Fibroblast of the conjunctiva (primary cell): ENCODE results near the gene CSGALNACT2.
"Not testable (repeated sequence)": the region's sequence is repeated elsewhere in the genome, so short reads cannot be mapped to it uniquely, and the experiment has no call there.

Source experiments
- DNase-seq: peaks from one replicate; pipeline ENCODE4 v3.0.0-alpha.2; 2010; ENCODE audit warnings: low read depth

The CSGALNACT2 gene

DNA sequence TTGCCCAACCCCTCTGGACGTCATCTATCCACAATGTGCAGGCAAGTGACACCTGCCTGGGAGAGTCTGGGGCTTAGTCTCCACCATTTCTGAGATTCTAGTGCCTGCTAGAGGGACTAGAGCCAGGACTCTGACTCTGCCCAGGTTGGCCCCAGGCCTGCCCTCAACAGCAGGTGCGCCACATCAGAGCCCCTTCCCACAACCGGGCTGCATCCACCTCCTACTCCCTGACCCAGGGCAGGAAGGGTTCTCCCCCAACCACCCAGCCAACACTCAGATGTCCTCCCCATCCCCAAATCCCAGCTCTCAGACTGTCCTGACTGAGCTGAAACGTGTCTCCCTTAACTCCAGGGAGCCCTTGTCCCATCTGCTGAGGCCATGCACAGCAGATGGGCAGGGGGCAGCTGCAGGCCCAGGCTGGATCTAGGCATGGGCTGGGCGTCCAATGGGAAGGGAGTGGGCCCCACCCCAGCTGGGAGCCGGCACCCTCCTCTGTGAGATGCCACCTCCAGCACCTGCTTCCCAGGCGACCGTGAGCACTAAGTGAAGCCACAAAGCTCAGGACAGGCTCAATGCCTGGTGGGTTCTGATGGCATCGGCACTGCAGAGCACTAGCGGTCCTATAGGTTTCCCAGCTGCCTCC lies 79.4 kb downstream of the CSGALNACT2 start:
- no peak for DNase-seq

DNA sequence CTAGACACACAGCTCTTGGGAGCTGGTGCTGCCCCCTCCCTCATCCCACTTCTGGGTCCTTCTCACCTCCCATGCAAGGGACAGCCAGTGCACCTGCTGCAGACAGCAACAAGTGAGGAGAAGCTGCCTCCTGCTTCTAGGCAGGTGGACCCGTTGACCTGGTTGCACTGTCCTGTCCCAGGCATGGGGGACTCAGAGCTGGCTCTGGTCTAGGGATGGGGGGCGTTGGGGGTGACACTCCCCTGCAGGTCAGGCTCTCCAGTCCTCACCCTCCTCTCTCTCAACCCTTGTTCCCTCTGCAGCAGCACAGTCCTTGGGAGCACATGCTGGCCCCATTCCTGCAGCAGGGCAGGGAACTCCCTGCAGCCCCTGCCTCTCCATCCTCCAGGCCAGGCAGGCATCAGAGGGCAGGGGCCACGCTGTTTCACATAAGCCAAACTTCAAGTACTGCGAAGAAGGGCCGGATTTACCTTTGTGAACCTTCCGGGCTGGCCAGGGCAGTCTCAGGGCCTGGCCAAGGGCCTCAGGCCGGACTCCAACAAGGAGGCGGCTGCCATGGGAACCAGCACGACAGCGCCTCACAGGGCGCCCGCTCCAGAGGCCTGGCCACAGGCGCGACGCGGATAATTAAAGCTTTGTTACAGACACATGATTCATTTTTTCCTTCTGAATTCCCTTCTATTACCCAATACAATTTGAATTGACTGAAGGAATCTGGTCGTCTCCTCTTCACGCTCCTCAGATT lies 80.1 kb downstream of the CSGALNACT2 start:
- no peak for DNase-seq

DNA sequence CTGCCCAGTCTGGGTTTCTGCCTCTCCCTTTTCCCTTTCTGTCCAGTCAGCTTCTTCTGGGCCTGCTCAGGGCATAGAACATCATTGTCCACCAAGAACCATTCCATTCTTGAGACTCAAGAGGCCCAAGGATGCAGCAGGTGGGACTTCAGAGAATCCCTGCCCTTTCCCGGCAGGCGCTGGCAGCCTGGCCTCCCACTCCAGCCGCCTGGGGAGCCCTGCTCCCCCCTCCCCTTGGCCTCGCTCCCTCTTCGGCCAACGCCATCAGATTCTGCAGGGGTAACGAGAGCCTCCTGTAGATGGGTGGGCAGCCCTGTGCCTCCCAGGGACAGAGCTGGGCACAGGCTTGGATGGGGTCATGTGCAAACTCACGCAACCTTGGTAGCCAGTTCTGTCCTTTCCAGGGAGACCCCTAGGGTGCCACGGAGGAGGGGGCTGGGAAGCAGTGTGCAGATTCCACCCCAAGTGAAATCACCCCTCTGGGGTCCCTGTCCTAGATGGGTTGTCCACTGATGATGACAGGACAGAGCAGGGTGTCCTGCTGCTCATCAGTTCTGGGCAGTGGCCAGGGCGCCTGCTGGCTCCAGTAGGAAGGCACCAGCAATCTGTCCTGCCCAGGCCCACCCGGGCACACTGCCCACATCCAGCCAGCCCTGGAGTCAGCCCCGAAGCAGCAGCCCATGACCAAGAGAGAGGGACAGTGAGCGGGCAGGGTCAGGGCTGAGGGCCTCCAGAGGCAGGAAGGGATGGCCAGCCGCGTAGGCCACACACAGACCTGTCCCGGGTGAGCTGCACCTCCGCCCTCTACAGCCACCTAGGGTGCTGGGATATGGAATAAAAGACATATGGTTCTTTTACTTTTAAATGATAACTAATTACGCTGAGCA lies 80.9 kb downstream of the CSGALNACT2 start:
- DNase-seq: no peak

DNA sequence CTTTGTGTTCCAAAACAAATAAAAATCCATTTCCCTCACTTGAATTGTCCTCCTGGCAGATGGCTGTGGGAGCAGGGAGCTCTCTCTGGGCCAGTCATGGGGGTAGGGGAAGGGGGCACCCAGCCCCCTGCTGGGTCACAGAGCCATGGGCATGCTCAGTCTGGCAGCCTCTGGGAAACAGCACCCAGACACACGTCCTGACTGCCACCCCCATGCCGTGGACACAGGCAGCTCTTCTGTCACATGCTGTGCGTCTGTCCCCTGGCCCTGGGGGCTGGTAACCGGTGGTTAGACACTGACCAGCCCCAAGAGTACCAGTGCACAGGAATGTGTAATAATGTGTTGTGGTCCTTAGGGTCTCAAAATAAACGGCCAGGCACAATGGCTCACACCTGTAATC lies 81.6 kb downstream of the CSGALNACT2 start:
- no peak for DNase-seq

DNA sequence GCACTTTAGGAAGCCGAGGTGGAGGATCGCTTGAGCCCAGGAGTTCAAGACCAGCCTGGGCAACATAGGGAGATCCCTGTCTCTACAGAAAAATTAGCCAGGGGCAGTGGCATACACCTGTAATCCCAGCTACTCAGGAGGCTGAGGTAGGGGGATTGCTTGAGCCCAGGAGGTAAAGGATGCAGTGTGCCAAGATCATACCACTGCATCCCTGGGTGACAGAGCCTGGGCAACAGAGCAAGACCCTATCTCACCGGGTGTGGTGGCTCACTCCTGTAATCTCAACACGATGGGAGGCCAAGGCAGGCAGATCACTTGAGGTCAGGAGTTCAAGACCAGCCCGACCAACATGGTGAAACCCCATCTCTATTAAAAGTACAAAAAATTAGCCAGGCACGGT lies 82.0 kb downstream of the CSGALNACT2 start:
- not testable (repeated sequence) for DNase-seq

DNA sequence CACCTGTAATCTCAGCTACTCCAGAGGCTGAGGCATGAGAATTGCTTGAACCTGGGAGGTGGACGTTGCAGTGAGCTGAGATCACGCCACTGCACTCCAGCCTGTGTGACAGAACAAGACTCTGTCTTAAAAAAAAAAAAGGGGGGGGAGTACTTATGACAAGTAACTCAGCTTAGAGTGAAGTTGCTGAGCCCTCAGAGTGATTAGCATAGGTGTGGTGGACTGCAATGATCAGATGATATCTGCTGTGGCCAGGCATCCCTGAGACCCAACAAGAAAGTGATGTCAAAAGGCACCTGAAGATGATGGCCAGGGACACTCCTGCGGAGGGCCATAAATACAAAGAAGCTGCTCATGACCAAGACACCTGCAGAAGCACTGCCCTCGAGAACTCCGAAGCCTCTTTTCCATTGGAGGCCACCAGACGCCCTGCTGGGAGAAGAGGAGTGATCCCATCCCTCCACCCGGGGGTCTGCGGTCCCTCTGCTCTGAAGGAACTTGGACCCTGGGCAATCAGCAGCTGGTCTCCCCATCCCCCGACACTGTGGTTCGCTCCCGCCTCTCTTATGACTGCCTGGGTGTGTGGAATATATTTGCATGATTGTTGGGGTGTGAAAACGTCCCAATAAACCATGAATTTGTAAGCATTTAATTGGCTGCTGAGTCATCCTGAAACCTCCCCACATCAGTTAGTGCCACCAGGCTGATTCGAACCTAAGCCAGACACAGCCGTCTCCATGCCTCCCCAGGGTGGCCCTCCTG lies 82.6 kb downstream of the CSGALNACT2 start:
- no peak for DNase-seq

DNA sequence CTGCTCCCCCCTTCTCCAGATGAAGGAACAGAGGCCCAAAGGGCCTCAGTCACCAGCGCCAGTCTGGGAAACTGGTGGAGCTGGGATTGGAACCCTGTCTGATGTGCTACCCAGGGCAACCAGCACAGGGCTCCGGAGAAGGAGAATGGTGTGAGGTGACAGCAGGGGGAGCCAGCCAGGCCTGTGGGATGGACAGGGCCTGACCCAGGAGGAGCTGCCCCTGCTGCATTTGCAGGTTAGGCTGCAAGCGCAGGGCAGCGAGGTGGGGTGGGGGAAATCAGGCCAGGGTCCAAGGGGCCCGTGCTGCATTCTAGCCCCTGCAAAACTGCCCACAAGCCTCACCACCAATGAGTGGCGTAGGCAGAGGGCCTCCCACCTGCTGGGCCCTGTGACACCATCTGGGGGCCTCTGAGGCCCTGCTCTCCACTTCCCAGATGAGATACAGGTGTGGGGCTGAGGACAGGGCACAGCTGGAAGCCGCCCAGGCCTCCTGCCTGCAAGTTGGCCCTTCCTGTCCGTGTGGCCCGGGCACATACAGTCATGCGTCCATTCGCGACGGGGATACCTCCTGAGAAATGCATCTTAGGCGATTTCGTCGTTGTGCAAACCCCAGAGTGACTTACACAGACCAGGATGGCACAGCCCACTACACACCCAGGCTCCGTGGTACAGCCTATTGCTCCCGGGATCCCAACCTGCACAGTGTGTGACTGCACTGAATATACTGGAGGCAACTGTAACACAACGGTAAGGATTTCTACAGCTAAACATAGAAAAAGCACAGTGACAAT lies 83.4 kb downstream of the CSGALNACT2 start:
- DNase-seq: no peak

DNA sequence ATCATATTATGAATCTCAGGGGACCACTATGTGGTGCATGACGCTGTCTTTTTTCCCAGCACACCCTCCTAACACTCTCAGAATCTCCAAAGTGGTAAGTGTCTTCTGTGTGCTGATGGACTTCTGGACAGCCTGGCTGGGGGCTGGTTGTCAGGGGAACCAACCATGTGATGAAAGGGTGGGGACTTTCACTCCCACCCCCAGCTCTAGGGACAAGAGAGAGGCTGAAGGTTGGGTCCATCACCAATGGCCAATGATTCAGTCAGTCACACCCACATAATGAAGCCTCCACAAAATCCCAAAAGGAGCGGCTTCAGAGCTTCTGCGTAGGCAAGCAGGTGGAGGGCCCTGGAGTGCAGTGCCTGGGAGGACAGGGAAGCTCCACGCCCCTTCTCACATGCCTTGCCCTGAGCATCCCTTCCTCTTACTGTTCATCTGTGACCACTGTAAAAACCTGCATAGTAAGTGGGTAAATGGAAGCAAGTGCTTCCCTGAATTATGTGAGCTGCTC lies 84.0 kb downstream of the CSGALNACT2 start:
- DNase-seq: no peak

DNA sequence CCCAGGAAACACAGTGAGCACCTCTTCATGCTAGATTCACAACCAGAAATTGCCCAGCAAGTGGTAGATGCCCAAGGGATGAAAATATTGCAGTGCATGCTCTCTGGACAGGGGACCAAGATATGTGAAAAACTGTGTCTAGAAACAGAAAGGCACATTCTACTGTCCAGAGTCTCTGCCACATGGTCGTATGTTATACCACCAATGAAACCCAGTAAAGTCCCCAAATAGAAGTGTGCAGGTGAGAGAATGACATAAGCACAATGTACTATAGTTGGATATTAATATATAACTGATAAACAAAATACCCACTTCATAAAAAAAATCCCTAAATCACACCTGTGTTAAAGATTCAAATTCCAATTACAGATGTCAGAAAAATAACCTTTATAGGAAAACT lies 84.8 kb downstream of the CSGALNACT2 start:
- no peak for DNase-seq

DNA sequence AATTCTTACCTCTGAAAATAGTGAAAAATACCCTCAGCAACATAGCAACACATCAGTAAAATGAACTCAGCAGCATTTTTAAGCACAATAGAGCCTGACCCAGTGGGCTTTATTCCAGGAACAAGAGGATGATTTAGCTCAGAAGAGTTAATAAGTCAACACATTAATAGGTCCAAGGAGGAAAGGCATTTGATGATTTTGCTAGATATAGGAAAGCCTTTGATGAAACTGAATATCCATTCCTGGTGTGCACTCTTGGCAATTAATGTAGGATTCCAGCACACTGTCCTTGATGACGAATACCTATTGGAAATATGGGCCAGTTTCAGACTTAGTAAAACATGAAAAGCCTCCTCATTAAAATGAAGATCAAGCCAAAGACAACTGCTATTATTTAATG lies 86.1 kb downstream of the CSGALNACT2 start:
- no peak for DNase-seq

DNA sequence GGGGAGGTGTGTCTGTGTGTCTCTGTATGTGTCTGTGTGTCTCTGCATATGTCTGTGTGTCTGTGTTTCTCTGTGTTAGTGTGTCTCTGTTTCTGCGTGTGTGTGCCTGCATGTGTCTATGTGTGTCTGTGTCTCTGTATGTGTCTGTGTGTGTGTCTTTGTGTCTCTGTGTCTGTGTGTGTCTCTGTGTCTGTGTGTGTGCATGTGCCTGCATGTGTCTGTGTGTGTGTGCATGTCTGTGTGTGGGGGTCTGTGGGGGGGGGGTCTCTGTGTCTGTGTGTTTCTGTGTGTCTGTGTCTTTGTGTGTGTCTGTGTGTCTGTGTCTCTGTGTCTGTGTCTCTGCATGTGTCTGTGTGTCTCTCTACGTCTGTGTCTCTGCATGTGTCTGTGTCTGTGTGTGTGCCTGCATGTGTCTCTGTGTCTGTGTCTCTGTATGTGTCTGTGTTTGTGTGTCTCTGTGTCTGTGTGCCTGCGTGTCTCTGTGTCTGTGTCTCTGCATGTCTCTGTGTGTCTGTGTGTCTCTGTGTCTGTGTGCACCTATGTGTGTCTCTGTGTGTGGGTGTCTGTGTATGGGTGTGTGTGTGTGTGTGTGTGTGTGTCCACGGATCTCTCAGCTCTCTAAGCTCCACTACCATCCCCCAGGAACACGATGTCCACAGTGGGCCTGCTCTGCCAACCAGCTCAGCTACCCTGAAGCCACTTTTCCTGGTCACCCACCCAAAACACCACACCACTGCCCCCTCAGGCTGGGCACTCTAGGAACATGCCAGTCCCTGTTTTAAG lies 87.0 kb downstream of the CSGALNACT2 start:
- no peak for DNase-seq

DNA sequence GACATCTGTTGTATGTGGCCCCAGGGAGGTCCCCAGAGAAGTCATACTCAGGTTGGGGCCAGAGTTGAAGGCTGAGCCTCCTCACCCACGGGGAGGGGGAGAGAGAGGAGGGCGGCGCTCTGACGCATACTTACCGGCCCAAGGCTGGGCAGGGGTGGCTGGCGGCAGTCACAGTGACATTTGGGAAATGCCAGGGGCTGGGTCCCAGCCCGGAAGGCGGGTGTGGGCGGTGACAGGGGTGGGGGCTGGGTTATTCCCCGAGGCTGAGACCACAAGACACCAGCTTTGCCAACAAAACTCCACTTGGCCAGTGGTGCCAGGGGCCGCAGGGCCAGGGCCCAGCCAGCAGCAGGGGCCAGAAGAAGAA lies 87.5 kb downstream of the CSGALNACT2 start:
- DNase-seq: no peak

DNA sequence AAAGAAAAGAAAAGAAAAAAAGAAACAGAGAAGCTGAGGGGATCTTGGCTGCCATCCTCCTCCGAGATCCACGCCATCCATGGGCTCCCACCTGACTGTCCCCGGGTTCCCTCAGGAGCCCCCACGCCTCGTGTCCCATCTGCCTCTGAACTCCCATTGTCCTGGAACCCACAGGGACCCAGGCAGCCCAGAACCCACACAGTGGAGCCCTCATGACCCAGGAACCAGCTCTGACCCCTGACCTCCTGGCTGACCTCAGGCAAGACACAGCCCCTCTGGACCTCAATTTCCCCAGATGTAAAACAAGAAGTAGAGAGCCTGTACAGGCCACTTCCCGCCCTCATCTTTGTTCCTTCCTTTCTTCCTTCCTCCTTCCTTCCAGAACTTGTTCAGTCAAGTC lies 88.2 kb downstream of the CSGALNACT2 start:
- DNase-seq: no peak

DNA sequence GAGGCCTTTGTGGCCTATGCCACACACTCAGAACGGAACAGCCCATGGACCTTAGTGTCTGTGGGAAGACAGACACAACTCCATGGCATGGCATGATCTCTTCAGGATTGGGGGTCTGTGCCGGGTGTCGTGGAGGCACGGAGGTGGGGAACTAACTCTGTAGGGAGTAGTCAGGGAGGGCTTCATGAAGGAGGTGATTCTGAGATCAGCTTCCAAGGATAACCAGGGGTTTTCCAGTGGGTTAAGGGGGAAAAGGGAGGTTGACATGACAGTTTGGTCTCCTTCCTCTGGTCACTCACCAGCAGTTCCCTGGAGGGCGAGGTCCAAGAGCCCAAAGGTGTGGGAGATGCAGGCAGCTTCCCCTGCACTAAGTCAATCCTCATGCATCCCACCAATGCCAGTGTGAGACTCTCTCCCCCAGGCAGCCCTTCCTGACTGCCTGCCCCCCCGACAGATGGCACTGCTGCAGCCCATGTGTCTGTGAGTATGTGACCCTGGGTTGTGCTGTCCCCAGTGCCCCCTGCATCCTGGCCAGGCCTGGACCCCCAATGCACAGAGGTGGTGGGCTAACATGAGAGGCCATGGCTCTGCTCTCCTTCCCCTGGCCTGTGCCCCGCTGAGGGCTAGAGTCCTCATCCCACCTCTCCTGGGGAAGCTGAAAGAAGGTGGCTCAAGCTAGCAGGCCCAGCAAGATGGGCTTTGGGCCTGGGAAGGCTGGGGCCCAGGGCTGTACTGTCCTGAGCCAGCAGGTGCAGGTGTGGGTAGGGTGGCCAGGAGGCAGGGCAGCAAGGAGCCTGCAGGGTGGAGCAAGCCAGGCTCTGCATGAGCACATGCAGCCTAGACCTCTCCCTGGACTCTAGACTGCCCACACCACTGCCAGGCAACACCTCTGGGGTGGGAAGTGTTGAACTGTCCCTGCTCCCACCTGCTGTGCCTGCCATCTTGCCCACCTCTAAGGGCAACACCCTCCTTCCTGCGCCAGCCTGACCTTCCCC lies 88.9 kb downstream of the CSGALNACT2 start:
- no peak for DNase-seq

DNA sequence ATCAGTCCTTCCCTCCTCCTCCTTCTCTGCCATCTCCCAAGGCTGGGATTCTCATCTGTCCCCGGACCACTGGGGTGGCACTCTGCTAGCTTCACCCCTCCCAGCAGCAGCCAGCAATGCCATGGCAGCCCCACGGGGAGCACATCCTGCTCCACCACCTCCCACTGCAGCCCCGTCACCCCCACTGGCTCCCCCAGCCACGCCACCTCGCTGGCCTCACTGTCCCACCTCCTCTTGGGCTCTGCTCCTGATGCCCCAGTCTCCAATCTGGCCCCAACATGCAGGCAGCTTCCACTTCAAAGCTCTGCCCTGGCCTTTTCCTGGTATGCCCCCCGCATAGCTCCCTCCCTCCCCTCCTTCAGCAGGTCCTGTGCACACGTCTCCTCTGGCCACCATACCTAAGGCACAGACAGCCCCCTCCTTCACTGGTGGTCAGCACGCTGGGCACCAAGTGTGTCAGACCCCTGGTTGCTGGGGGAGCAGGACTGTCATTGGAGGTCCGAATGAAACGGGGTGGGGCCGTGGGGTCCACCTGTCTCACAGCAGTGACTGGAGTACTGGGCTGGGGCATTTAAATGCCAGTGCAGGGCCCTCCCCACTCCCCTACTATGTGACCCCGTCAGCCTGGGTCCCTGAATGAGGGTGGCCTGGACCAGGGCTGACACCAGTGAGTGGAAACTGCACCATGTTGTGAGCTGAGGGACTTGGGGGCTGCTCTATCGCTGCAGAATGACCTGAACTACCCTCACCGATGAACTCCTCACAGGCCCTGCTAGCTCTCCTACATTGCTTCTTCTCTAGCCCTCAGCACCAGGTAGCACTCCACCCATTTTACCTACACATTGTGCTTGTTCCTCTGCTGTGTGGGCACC lies 89.9 kb downstream of the CSGALNACT2 start:
- no peak for DNase-seq

DNA sequence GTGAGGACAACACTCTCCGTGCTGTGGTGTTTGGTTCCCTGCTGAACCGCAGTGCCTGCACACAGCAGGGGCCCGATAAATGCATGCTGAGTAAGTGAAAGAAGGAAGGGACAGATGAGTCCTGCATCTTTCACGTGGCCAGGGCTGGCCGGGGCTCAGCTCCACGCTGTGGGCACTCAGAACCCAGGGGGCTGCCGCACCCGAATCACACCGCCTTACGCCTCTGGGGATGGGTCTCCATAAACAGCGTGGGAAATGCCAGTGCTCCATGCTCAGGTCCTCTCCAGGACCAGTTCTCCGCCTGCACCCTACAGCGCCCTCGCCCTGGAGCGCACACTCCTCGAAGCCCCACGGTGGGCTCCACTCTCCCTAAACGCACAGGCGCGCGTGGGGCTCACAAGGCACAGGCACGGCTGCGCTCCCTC lies 90.5 kb downstream of the CSGALNACT2 start:
- no peak for DNase-seq

DNA sequence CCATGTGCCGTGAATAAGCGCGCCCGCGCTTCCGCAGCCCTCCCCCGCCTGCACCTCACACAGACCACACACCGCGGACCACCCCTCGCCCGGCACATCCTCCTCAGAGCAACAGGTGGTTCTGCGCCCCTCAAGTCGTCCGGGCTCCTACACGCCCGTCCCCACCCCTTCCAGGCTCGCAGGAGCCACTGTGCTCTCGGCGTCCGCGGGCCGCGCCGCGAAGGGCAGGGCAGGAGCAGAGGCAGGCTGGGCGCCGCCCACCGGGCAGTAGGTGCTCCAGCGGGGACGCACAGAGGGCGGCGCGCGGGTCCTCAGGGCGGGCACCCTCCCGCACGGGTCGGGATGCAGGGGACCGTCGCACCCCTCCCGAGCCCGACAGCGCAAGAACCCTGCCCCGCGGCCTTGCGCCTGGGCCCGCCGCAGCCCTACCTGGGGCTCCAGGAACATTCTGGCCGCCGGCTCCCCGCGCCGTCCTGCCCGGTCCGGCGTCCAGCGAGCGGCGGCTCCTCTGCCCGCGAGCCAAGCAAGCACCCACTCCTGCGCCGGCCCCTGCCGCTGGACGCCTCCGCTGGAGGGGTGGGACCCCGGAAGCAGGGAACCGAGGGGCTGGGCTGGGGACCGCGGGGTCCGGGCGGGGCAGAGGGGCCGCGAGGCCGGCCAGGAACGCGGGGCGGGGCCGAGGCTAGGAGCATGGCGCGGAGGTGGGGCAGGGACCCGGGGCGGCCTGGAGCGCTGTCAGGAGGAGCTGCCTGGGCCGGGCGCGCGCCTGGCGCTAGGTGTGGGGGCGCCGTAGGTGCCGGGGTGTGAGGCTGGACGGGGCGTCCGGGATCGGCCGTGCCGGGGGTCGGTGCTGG lies 91.2 kb downstream of the CSGALNACT2 start:
- no peak for DNase-seq
